HCT116 (cell line): Measurements from ENCODE around the gene SLC27A4. TPM values are rescaled to one million over a fixed set of nuclear protein-coding genes. Genes with fewer than 3 reads are reported as not detected.

Experiments used
- ATAC-seq: fragments of 200-7000 bp; cut with Tn5 transposase; 2 replicates; pipeline ENCODE4 v1.9.1; 2020; ENCODE audit warnings: mild to moderate bottlenecking, moderate library complexity
- BruUV-seq: library from RNA; stranded (reverse); fragments of 400-500 nt; replicated peaks from 2 replicates; lab custom pipeline; 2021; lab: Mats Ljungman, UMichigan
- CTCF ChIA-PET: fragments of 300-600 bp; sonication (Branson Sonifier 250); formaldehyde crosslinking; loops from one replicate; lab custom pipeline; 2021; ENCODE audit warnings: antibody characterized with exemption; lab: Charles Lee
- POLR2A ChIA-PET: fragments of 300-600, 350-600 bp; sonication (Branson Sonifier 250); formaldehyde crosslinking; loops from one replicate; lab custom pipeline; 2021; ENCODE audit warnings: antibody characterized with exemption; lab: Charles Lee
- RAD21 ChIA-PET, 2 experiments: fragments of 300-600 bp; sonication (Branson Sonifier 250); formaldehyde crosslinking; loops; one replicate each; lab custom pipeline; 2023; ENCODE audit warnings: low total read pairs in 2 of 2; ENCODE audit not compliant: uncharacterized antibody in 2 of 2, unreplicated experiment in 2 of 2, low non-redundant PET in 1 of 2; lab: Charles Lee
- DNase-seq: peaks from one replicate; pipeline ENCODE4 v3.0.0-alpha.2; 2010; ENCODE audit warnings: low read depth, low spot score
- H2AFZ ChIP-seq: fragments of 200-600 bp; shearing (Covaris generic), sonication (generic); 2 replicates; pipeline ENCODE4 v1.6.1; 2017; ENCODE audit warnings: low read depth, mixed run types, mixed read lengths, antibody characterized with exemption, low read length; ENCODE audit not compliant: poor library complexity, severe bottlenecking
- H3K27ac ChIP-seq: 2 replicates; pipeline ENCODE4 v1.5.1; 2012; ENCODE audit warnings: low read depth, low read length
- H3K27me3 ChIP-seq: fragments of 200-600 bp; sonication (generic); 2 replicates; pipeline ENCODE4 v1.6.1; 2016; ENCODE audit warnings: mixed run types, low read length, mixed read lengths; ENCODE audit not compliant: insufficient read depth
- H3K36me3 ChIP-seq, 2 experiments: fragments of 200-500 bp in 1 of 2; fragments of 200-600 bp in 1 of 2; sonication (Bioruptor generic) in 1 of 2; sonication (generic) in 1 of 2; 2 replicates each; pipeline versions ENCODE4 v1.5.1 to v1.6.1; 2014 to 2016; ENCODE audit warnings: low read length in 2 of 2, inconsistent platforms in 1 of 2, mixed read lengths in 1 of 2, mixed run types in 1 of 2; ENCODE audit not compliant: insufficient read depth in 2 of 2, control insufficient read depth in 1 of 2
- H3K4me1 ChIP-seq, 2 experiments: fragments of 200-600 bp in 1 of 2; sonication (generic) in 1 of 2; 2 replicates each; pipeline versions ENCODE4 v1.5.1 to v1.6.1; 2012 to 2017; ENCODE audit warnings: low read length in 2 of 2, inconsistent platforms in 1 of 2, mild to moderate bottlenecking in 1 of 2, mixed read lengths in 1 of 2, mixed run types in 1 of 2, moderate library complexity in 1 of 2; ENCODE audit not compliant: insufficient read depth in 2 of 2, control insufficient read depth in 1 of 2
- H3K4me2 ChIP-seq: fragments of 200-600 bp; sonication (generic); 2 replicates; pipeline ENCODE4 v1.6.1; 2017; ENCODE audit warnings: mixed run types, low read length, mixed read lengths
- H3K4me3 ChIP-seq, 2 experiments: fragments of 200-600 bp in 1 of 2; sonication (generic) in 1 of 2; replicated peaks in 1 of 2; 2 replicates each; pipeline ENCODE4 v1.5.1; 2011 to 2016; ENCODE audit warnings: low read length in 2 of 2, control low read depth in 1 of 2, low read depth in 1 of 2, mild to moderate bottlenecking in 1 of 2, mixed read lengths in 1 of 2, mixed run types in 1 of 2
- H3K79me2 ChIP-seq: fragments of 200-600 bp; sonication (generic); 2 replicates; pipeline ENCODE4 v1.6.1; 2017; ENCODE audit warnings: mild to moderate bottlenecking, mixed run types, low read length, moderate library complexity, mixed read lengths; ENCODE audit not compliant: insufficient read depth
- H3K9ac ChIP-seq: fragments of 200-600 bp; sonication (generic); 2 replicates; pipeline ENCODE4 v1.6.1; 2016; ENCODE audit warnings: low read length, mixed read lengths
- H3K9me2 ChIP-seq: fragments of 200-600 bp; sonication (generic), shearing (Covaris generic); 2 replicates; pipeline ENCODE4 v1.6.1; 2017; ENCODE audit warnings: mixed run types, mild to moderate bottlenecking, moderate library complexity; ENCODE audit not compliant: insufficient read depth
- H3K9me3 ChIP-seq, 2 experiments: fragments of 200-500 bp in 1 of 2; fragments of 200-600 bp in 1 of 2; sonication (Bioruptor generic) in 1 of 2; sonication (generic) in 1 of 2; 2 replicates each; pipeline ENCODE4 v1.6.1; 2014 to 2017; ENCODE audit warnings: low read length in 2 of 2, mixed read lengths in 2 of 2, inconsistent platforms in 1 of 2, low read depth in 1 of 2, mild to moderate bottlenecking in 1 of 2, mixed run types in 1 of 2, moderate library complexity in 1 of 2; ENCODE audit not compliant: control insufficient read depth in 1 of 2, insufficient read depth in 1 of 2
- H4K20me1 ChIP-seq: fragments of 200-600 bp; sonication (generic), shearing (Covaris generic); 2 replicates; pipeline ENCODE4 v1.6.1; 2017; ENCODE audit warnings: mixed run types, mild to moderate bottlenecking, moderate library complexity; ENCODE audit not compliant: insufficient read depth
- ATF3 ChIP-seq: IDR thresholded peaks from 2 replicates; pipeline ENCODE4 v1.6.1; 2012
- CBX3 ChIP-seq: IDR thresholded peaks from 2 replicates; pipeline ENCODE4 v1.6.1; 2012; ENCODE audit warnings: low read depth
- CTCF ChIP-seq, 3 experiments: fragments of 200-600 bp in 1 of 3; sonication (generic) in 1 of 3; IDR thresholded peaks in 2 of 3; conservative IDR thresholded peaks in 1 of 3; 2 replicates each; pipeline ENCODE4 v1.5.1; 2012 to 2017; ENCODE audit warnings: low read depth in 2 of 3, low read length in 2 of 3, antibody characterized with exemption in 1 of 3, borderline replicate concordance in 1 of 3, control low read depth in 1 of 3, mild to moderate bottlenecking in 1 of 3, mixed read lengths in 1 of 3, mixed run types in 1 of 3, moderate library complexity in 1 of 3; ENCODE audit not compliant: insufficient read depth in 1 of 3
- EGR1 ChIP-seq: IDR thresholded peaks from 2 replicates; pipeline ENCODE4 v1.6.1; 2012; ENCODE audit warnings: low read depth
- ELF1 ChIP-seq: IDR thresholded peaks from 2 replicates; pipeline ENCODE4 v1.6.1; 2012; ENCODE audit warnings: low read depth, borderline replicate concordance
- EZH2 ChIP-seq: fragments of 200-600 bp; sonication (generic); IDR thresholded peaks from 2 replicates; pipeline ENCODE4 v1.6.1; 2017; ENCODE audit warnings: antibody characterized with exemption, mixed run types
- FOSL1 ChIP-seq: IDR thresholded peaks from 2 replicates; pipeline ENCODE4 v1.6.1; 2012; ENCODE audit warnings: low read depth
- MAX ChIP-seq: IDR thresholded peaks from 2 replicates; pipeline ENCODE4 v1.6.1; 2012
- POLR2AphosphoS5 ChIP-seq: IDR thresholded peaks from 2 replicates; pipeline ENCODE4 v1.6.1; 2011; ENCODE audit warnings: mild to moderate bottlenecking, low read depth, low read length, moderate library complexity
- RAD21 ChIP-seq: IDR thresholded peaks from 2 replicates; pipeline ENCODE4 v1.6.1; 2012; ENCODE audit warnings: low read depth, mild to moderate bottlenecking
- SRF ChIP-seq: IDR thresholded peaks from 2 replicates; pipeline ENCODE4 v1.6.1; 2012; ENCODE audit warnings: low read depth
- YY1 ChIP-seq: IDR thresholded peaks from 2 replicates; pipeline ENCODE4 v1.6.1; 2011; ENCODE audit warnings: low read length, low read depth, moderate library complexity, mild to moderate bottlenecking; ENCODE audit not compliant: insufficient replicate concordance; ENCODE audit errors: extremely low read depth
- ZFX ChIP-seq: fragments of 450-650 bp; IDR thresholded peaks from 2 replicates; pipeline ENCODE4 v1.6.1; 2017
- intact Hi-C: fragments of 100-400 bp; cut with micrococcal nuclease; formaldehyde crosslinking; loops from 2 replicates; pipeline ENCODE4 v1.10.0; 2022
- total RNA-seq: library from RNA; stranded (reverse); gene quantifications from one replicate; pipeline ENCODE4 v1.2.1, GENCODE V29; 2021; ENCODE audit not compliant: unreplicated experiment

SLC27A4 gene
- total RNA-seq, 1 experiment from 2014 or later: 33.9 TPM

- CTCF ChIA-PET: interaction anchor here (0.7 to 2.7 kb wide), 2 partner anchors 42 to 121 kb away, joined by 3 to 10 read pairs; partner anchors contain the start of gene CERCAM
- Histone ChIP-seq H3K9ac (no peak overlapping the region), H3K9me3 (no peaks in the 10 kb centered on the region), H3K27ac (no peak overlapping the region), H3K79me2 (no peaks in the 10 kb centered on the region)
- ATAC-seq: no peak
- RAD21 ChIA-PET: no interaction called here
- TF ChIP-seq EZH2 (no peak), POLR2AphosphoS5 (no peak), CBX3 (no peak)
- TF ChIP-seq, all 23 proteins: peak for 0
- no peak overlapping the region for H3K4me3 ChIP-seq
- no peaks in the 10 kb centered on the region for H3K9me2 ChIP-seq
- peaks cover 5 to 29% of the 10 kb centered on the region in 2 experiments; a peak in 3 of 4 replicates for H3K4me1 ChIP-seq
- no peaks in the 10 kb centered on the region for H4K20me1 ChIP-seq
- no peak overlapping the region for H3K4me2 ChIP-seq
- H2AFZ ChIP-seq: no peak overlapping the region
- BruUV-seq: no TSS peak
- no peaks in the 10 kb centered on the region for H3K27me3 ChIP-seq
- intact Hi-C loops: loop anchor here (5.0 to 10.0 kb wide), 2 partner anchors 256 to 338 kb away; partner anchors contain the start of gene SPTAN1
- POLR2A ChIA-PET: interaction anchor here (1.0 kb wide), 1 partner anchor 8 kb away, joined by 3 read pairs; no protein-coding TSS in a partner anchor
- no peaks in the 10 kb centered on the region for H3K36me3 ChIP-seq
- no peak for DNase-seq
Measured at GRCh38 chr9:128298535-128299482, 41.5 kb upstream of the SLC27A4 start.

GRCh38 chr9:128304136-128304970 lies 36.0 kb upstream of the SLC27A4 start:
- Histone ChIP-seq H3K9ac (no peak overlapping the region), H3K9me3 (no peaks in the 10 kb centered on the region)
- no peak for DNase-seq
- no peak for TF ChIP-seq YY1
- no peak for TF ChIP-seq ELF1
- TF ChIP-seq EGR1: no peak
- TF ChIP-seq ZFX: no peak
- no peak for TF ChIP-seq FOSL1
- TF ChIP-seq SRF: no peak
- no peak for TF ChIP-seq MAX
- no peak for TF ChIP-seq ATF3
- no peak for TF ChIP-seq CTCF (IDR thresholded peaks at IDR 0.05 in 2 of 3, conservative IDR thresholded peaks at IDR 0.05 in 1 of 3; ENCODE audit: borderline replicate concordance in 1 of 3, insufficient read depth in 1 of 3, low read depth in 2 of 3, low read length in 2 of 3)
- no peak for TF ChIP-seq RAD21
- TF ChIP-seq, all 23 proteins: peak for 0
- BruUV-seq: no TSS peak
- no peak overlapping the region for H2AFZ ChIP-seq
- no peak overlapping the region for H3K27ac ChIP-seq
- intact Hi-C loops: no loop called here
- peak overlapping the region; percentile 78; the same call in 1 of the 2 replicates for H3K4me2 ChIP-seq
- no peaks in the 10 kb centered on the region for H4K20me1 ChIP-seq
- peaks cover 0 to 4% of the 10 kb centered on the region in 2 experiments; a peak in 3 of 4 replicates for H3K36me3 ChIP-seq
- ATAC-seq: no peak
- H3K4me1 ChIP-seq: peaks cover 48 to 59% of the 10 kb centered on the region in 2 experiments
- ChIA-PET RAD21 (interaction anchor here in 1 of 2 experiments (1.1 kb wide), 1 partner anchor 37 kb away, joined by 3 read pairs; no protein-coding TSS in a partner anchor), CTCF (interaction anchor here (0.6 to 3.4 kb wide), 2 partner anchors 9 to 146 kb away, joined by 3 to 17 read pairs; no protein-coding TSS in a partner anchor), POLR2A (interaction anchor here (0.6 kb wide), 1 partner anchor 30 kb away, joined by 3 read pairs; no protein-coding TSS in a partner anchor)
- H3K9me2 ChIP-seq: no peaks in the 10 kb centered on the region
- H3K4me3 ChIP-seq: no peak overlapping the region
- H3K27me3 ChIP-seq: no peaks in the 10 kb centered on the region
- H3K79me2 ChIP-seq: no peaks in the 10 kb centered on the region
